CD4-positive, alpha-beta T cell (primary cell): ENCODE measurements around the gene ARPC3. TPM values are rescaled to one million over a fixed set of nuclear protein-coding genes. Genes with fewer than 3 reads are reported as not detected.

Experiments
- ATAC-seq: fragments of 200-7000 bp; cut with Tn5 transposase; one replicate; pipeline ENCODE4 v1.10.0; 2022; ENCODE audit warnings: mild to moderate bottlenecking; ENCODE audit not compliant: poor library complexity
- CTCF ChIA-PET: fragments of 350-600 bp; sonication (Branson Sonifier 250); formaldehyde crosslinking; loops from one replicate; lab custom pipeline; 2021; ENCODE audit warnings: antibody characterized with exemption, inconsistent platforms; lab: Charles Lee
- POLR2A ChIA-PET: fragments of 350-600 bp; sonication (Branson Sonifier 250); formaldehyde crosslinking; loops from one replicate; lab custom pipeline; 2021; ENCODE audit warnings: antibody characterized with exemption, inconsistent platforms; lab: Charles Lee
- DNase-seq, 14 experiments: peaks; one replicate each; pipeline ENCODE4 v3.0.0-alpha.2; 2013 to 2020; ENCODE audit warnings: mixed read lengths in 2 of 14
- H3K27ac ChIP-seq, 2 donors: one replicate each; pipeline versions ENCODE4 v1.5.1 to v1.7.0; 2013; ENCODE audit warnings: low read length in 2 of 2, low read depth in 1 of 2, mild to moderate bottlenecking in 1 of 2
- H3K27me3 ChIP-seq, 2 experiments: 1 replicate in 1 of 2; 2 replicates in 1 of 2; pipeline versions ENCODE4 v1.6.1 to v1.7.0; 2013; ENCODE audit warnings: low read length in 2 of 2, control low read depth in 1 of 2, mild to moderate bottlenecking in 1 of 2, moderate library complexity in 1 of 2; ENCODE audit not compliant: insufficient read depth in 2 of 2, control insufficient read depth in 1 of 2
- H3K36me3 ChIP-seq: one replicate; pipeline ENCODE4 v1.6.1; 2013; ENCODE audit warnings: low read length, control low read depth; ENCODE audit not compliant: insufficient read depth
- H3K4me1 ChIP-seq: one replicate; pipeline ENCODE4 v1.6.1; 2013; ENCODE audit warnings: low read length, control low read depth; ENCODE audit not compliant: insufficient read depth
- H3K4me3 ChIP-seq: one replicate; pipeline ENCODE4 v1.5.1; 2013; ENCODE audit warnings: mild to moderate bottlenecking, low read length, moderate library complexity
- H3K9me3 ChIP-seq, 2 experiments: 1 replicate in 1 of 2; 2 replicates in 1 of 2; pipeline versions ENCODE4 v1.6.1 to v1.7.0; 2013; ENCODE audit warnings: low read length in 2 of 2, mild to moderate bottlenecking in 2 of 2, control low read depth in 1 of 2, moderate library complexity in 1 of 2; ENCODE audit not compliant: control insufficient read depth in 1 of 2, insufficient read depth in 1 of 2
- H3K27ac Mint-ChIP-seq: one replicate; pipeline ENCODE4 v1.8.0; 2020; ENCODE audit warnings: mixed read lengths
- H3K27me3 Mint-ChIP-seq: one replicate; pipeline ENCODE4 v1.8.0; 2021; ENCODE audit warnings: mixed read lengths
- H3K36me3 Mint-ChIP-seq: one replicate; pipeline ENCODE4 v1.8.0; 2021; ENCODE audit warnings: low read depth, mixed read lengths
- H3K4me1 Mint-ChIP-seq: one replicate; pipeline ENCODE4 v1.8.0; 2021; ENCODE audit warnings: low read depth, mixed read lengths
- H3K4me3 Mint-ChIP-seq: one replicate; pipeline ENCODE4 v1.8.0; 2020; ENCODE audit warnings: mild to moderate bottlenecking, mixed read lengths
- H3K9me3 Mint-ChIP-seq: one replicate; pipeline ENCODE4 v1.8.0; 2020; ENCODE audit warnings: mixed read lengths
- intact Hi-C, 2 experiments: fragments of 100-400 bp; cut with DNase I in 1 of 2; cut with micrococcal nuclease in 1 of 2; formaldehyde crosslinking; loops; one replicate each; pipeline versions ENCODE4 v1.15.1 to v1.9.0; 2023 to 2025; cut with DNase I, micrococcal nuclease
- total RNA-seq, 174 experiments: library from RNA in 2 of 174; stranded (reverse) in 2 of 174; gene quantifications; one replicate each; pipeline ENCODE4 v1.2.3 and lab custom pipeline; 2021 to 2026
- TF ChIP-seq, protein P1 (sequence below): fragments of 200-600 bp; IDR thresholded peaks from one replicate; pipeline ENCODE4 v1.8.0; 2022; ENCODE audit warnings: antibody characterized with exemption, mild to moderate bottlenecking

The ARPC3 gene
- total RNA-seq, 2 experiments from 2014 or later: 120 to 124 TPM

DNA sequence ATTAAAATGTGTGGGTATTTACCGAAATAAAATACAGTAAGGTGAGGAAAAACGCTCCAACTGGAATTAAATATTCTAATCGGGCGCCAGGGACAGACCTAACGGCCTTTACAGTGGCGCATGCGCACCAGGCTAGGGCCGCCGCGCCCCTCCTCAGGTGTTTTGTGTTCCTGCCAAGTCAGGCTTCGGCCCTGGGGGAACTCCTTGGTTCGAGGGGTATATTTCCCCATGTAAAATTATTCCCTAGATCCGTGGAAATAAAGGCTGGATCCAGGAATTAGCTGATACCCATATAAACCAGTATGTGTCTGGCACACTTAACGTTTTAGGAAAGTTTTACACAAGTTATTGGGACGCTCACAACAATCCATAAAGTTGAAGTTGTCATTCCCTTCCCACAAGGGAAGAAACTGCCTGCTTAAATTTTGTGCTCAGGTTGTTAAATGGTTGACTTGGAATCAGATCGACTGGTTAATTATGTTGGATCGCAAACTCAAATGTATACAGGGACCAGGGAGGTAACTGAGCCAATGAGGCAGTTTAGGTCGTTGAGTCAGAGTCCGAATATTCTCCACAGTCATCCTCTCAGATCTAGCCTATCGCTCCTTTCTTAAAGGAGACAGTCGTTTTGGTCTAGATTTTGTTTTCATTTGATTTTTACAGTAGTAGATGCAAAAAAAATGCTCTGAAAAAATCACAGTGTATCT lies 46.0 kb downstream of the ARPC3 start:
- DNase-seq (peak; percentile 59 to 92 (median 76)), ATAC-seq (peak; percentile 59)
- H3K27me3 Mint-ChIP-seq: no peaks in the 10 kb centered on the region
- H3K4me1 ChIP-seq: peaks cover 26% of the 10 kb centered on the region
- H3K36me3 ChIP-seq: peaks cover 15% of the 10 kb centered on the region
- POLR2A ChIA-PET: interaction anchor here (0.6 to 2.2 kb wide), 6 partner anchors 26 to 1327 kb away, joined by 3 to 12 read pairs (median 6); partner anchors contain the start of genes FAM216A and GPN3
- H3K27me3 ChIP-seq: no peaks in the 10 kb centered on the region
- peak overlapping the region; percentile 86 to 91 for H3K27ac ChIP-seq
- H3K9me3 ChIP-seq: no peaks in the 10 kb centered on the region
- H3K27ac Mint-ChIP-seq: peak overlapping the region; percentile 98
- peak overlapping the region; percentile 99 for H3K4me3 Mint-ChIP-seq
- CTCF ChIA-PET: interaction anchor here (1.5 to 3.7 kb wide), 3 partner anchors 27 to 64 kb away, joined by 4 to 13 read pairs (median 10); partner anchors contain the start of genes ARPC3, FAM216A and GPN3
- H3K36me3 Mint-ChIP-seq: peaks cover 28% of the 10 kb centered on the region
- TF ChIP-seq, protein P1, sequence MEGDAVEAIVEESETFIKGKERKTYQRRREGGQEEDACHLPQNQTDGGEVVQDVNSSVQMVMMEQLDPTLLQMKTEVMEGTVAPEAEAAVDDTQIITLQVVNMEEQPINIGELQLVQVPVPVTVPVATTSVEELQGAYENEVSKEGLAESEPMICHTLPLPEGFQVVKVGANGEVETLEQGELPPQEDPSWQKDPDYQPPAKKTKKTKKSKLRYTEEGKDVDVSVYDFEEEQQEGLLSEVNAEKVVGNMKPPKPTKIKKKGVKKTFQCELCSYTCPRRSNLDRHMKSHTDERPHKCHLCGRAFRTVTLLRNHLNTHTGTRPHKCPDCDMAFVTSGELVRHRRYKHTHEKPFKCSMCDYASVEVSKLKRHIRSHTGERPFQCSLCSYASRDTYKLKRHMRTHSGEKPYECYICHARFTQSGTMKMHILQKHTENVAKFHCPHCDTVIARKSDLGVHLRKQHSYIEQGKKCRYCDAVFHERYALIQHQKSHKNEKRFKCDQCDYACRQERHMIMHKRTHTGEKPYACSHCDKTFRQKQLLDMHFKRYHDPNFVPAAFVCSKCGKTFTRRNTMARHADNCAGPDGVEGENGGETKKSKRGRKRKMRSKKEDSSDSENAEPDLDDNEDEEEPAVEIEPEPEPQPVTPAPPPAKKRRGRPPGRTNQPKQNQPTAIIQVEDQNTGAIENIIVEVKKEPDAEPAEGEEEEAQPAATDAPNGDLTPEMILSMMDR: no peak
- intact Hi-C loops: loop anchor here (1.0 to 10.0 kb wide), 6 partner anchors 27 to 689 kb away; partner anchors contain the start of genes ANKRD13A (in 1 of the 2), ATP2A2 (in 1 of the 2), FAM222A (in 1 of the 2) and GIT2 (in 1 of the 2)
- no peaks in the 10 kb centered on the region for H3K9me3 Mint-ChIP-seq
- H3K4me1 Mint-ChIP-seq: peaks cover 40% of the 10 kb centered on the region
- H3K4me3 ChIP-seq: peak overlapping the region; percentile 79

DNA sequence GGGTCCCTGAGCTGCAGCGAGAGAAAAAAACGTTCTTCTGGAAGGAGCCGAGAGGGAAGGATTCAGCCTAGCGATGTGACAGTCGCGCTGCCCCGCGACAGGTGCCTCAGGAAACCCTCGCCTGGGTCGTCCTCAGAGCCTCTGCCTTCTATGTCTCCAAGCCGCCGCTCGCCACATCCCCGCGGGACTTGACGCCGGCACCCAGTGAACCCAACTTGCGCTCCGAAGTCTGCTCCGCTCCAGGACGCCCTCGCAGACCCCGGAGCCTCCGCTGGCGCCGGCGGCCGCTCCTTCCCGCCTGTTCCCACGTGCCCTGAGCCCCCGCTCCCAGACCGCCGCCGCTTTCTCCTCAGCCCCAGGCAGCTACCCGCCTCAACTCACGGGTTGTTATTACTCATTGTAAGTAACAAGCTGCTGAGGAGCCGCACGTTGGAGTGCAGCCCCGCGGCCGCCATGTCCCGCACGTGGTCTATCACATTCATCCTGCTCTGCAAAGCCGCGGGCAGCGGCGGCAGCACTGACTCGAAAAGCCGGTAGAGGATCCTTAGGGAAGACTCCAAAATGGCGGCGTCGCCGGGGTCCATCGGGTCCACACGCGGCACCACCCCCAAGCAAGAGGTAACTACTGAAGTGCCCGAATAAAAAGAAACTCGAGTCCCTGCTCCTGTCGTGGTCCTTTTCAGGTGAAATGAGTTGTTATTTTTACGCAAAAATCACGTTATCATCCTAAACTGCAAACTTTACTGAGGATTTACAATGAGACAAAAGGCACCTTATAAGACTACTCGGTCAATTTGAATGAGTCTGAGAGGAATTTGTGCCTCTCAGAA lies 46.8 kb downstream of the ARPC3 start, which contains the start of gene ANAPC7:
Gene ANAPC7 (minus strand): TSS at position 563 of the 830 bp plus-strand sequence. CDS start 81 bp downstream, at position 482.
- Mint-ChIP-seq H3K27me3 (no peaks in the 10 kb centered on the region), H3K36me3 (peaks cover 30% of the 10 kb centered on the region), H3K27ac (peak within 1 kb of the TSS; percentile 98), H3K9me3 (no peaks in the 10 kb centered on the region), H3K4me3 (peak within 1 kb of the TSS; percentile 99), H3K4me1 (peaks cover 41% of the 10 kb centered on the region)
- peak within 1 kb of the TSS; percentile 79 for H3K4me3 ChIP-seq
- peaks cover 15% of the 10 kb centered on the region for H3K36me3 ChIP-seq
- ATAC-seq (peak; percentile 94), DNase-seq (peak; percentile 73 to 94 (median 84))
- CTCF ChIA-PET: interaction anchor here (1.5 to 3.7 kb wide), 3 partner anchors 28 to 65 kb away, joined by 4 to 13 read pairs (median 10); partner anchors contain the start of genes ARPC3, FAM216A and GPN3
- POLR2A ChIA-PET: interaction anchor here (0.6 to 2.2 kb wide), 6 partner anchors 17 to 123 kb away, joined by 3 to 12 read pairs (median 6); partner anchors contain the start of genes FAM216A, GPN3, RAD9B and VPS29
- peaks cover 26% of the 10 kb centered on the region for H3K4me1 ChIP-seq
- no peaks in the 10 kb centered on the region for H3K27me3 ChIP-seq
- TF ChIP-seq, protein P1: no peak
- H3K27ac ChIP-seq: peak within 1 kb of the TSS; percentile 86 to 91
- intact Hi-C loops: loop anchor here (1.0 to 10.0 kb wide), 6 partner anchors 28 to 689 kb away; partner anchors contain the start of genes ANKRD13A (in 1 of the 2), ATP2A2 (in 1 of the 2), FAM222A (in 1 of the 2) and GIT2 (in 1 of the 2)
- H3K9me3 ChIP-seq: no peaks in the 10 kb centered on the region

Other genes starting within 250 kb of the ARPC3 start
- 100 to 1,000 TPM; 113 to 117 TPM for gene ATP2A2, start 169.1 kb downstream of the ARPC3 start, total RNA-seq
- 10 to 100 TPM; 16.4 to 18.2 TPM for gene ANAPC7, start 46.6 kb downstream of the ARPC3 start, total RNA-seq
- gene GPN3, start 17.9 kb upstream of the ARPC3 start, total RNA-seq: 1 to 10 TPM; 2.7 to 2.8 TPM
- 1 to 10 TPM; 5.5 to 7.4 TPM for gene FAM216A, start 18.5 kb upstream of the ARPC3 start, total RNA-seq
- gene VPS29, start 51.8 kb upstream of the ARPC3 start, total RNA-seq: 10 to 100 TPM; 62.5 to 64.9 TPM
- under 1 TPM; 0.31 to 0.63 TPM for gene RAD9B, start 52.0 kb upstream of the ARPC3 start, total RNA-seq
- gene PPTC7, start 133.0 kb upstream of the ARPC3 start, total RNA-seq: 10 to 100 TPM; 53.8 to 54.8 TPM
- gene TCTN1, start 163.8 kb upstream of the ARPC3 start, total RNA-seq: 1 to 10 TPM; 5.0 to 5.5 TPM
- gene HVCN1, start 238.8 kb upstream of the ARPC3 start, total RNA-seq: 1 to 10 TPM; 3.9 to 4.1 TPM